SK-N-MC (cell line): ENCODE results near the gene PTPRK.

Experiments used
- EZH2 ChIP-seq: fragments of 200-600 bp; sonication (generic); IDR thresholded peaks from one replicate; pipeline ENCODE4 v1.6.1; 2017; ENCODE audit warnings: antibody characterized with exemption
- FOXP2 ChIP-seq: optimal IDR thresholded peaks from 2 replicates; pipeline ENCODE3; 2011; ENCODE audit warnings: mild to moderate bottlenecking, moderate library complexity; ENCODE audit not compliant: insufficient read depth; ENCODE audit errors: extremely low read length, control extremely low read depth
- POLR2AphosphoS5 ChIP-seq: IDR thresholded peaks from 2 replicates; pipeline ENCODE4 v1.6.1; 2012; ENCODE audit warnings: mild to moderate bottlenecking, low read depth, low read length, borderline replicate concordance

- TF ChIP-seq POLR2AphosphoS5 (no peak), FOXP2 (no peak), EZH2 (no peak)
Measured at GRCh38 chr6:127971945-127972391, 548.4 kb downstream of the PTPRK start.
